Thyroid gland (tissue), 4 donors: Measurements from ENCODE around the gene MTA1.

ENCODE experiments used
- CTCF ChIP-seq, 6 experiments: fragments of 200-600 bp in 3 of 6; fragments of 450-650 bp in 3 of 6; sonication (generic) in 3 of 6; IDR thresholded peaks; one replicate each; pipeline ENCODE4 v1.5.1; 2016 to 2019; ENCODE audit warnings: antibody characterized with exemption in 6 of 6, mild to moderate bottlenecking in 2 of 6, inconsistent platforms in 1 of 6, moderate library complexity in 1 of 6
- POLR2A ChIP-seq, 2 donors: fragments of 450-650 bp; IDR thresholded peaks; one replicate each; pipeline ENCODE4 v1.6.1; 2017; ENCODE audit warnings: antibody characterized with exemption in 2 of 2, mild to moderate bottlenecking in 2 of 2, moderate library complexity in 1 of 2

- no peak for TF ChIP-seq CTCF (IDR thresholded peaks at IDR 0.05)
- TF ChIP-seq POLR2A (IDR thresholded peaks at IDR 0.05): no peak
Measured at GRCh38 chr14:105500036-105500725, 80.6 kb downstream of the MTA1 start.
